ENCODE results near the gene DR1.

DR1 gene

GRCh38 chr1:93338387-93339146 lies 7.1 kb upstream of the DR1 start:
- H3K9me3 ChIP-seq (ENCODE audit: low read length), result no peaks in the 10 kb centered on the region
- no peaks in the 10 kb centered on the region for H3K9me2 ChIP-seq (ENCODE audit: low read depth, low read length)
- no peak overlapping the region for H3K4me2 ChIP-seq (ENCODE audit: low read length)
- no peak overlapping the region for H3K9ac ChIP-seq (ENCODE audit: low read length)
- no peak overlapping the region for H3K4me3 ChIP-seq (ENCODE audit: low read depth, low read length, poor library complexity, severe bottlenecking)
- H4K20me1 ChIP-seq (ENCODE audit: insufficient read depth, low read length), result no peaks in the 10 kb centered on the region
- H3K27me3 ChIP-seq (ENCODE audit: insufficient read depth, low read length), result no peaks in the 10 kb centered on the region
- TF ChIP-seq EZH2 (IDR thresholded peaks at IDR 0.05; ENCODE audit: borderline replicate concordance, low read length) (no peak), CTCF (IDR thresholded peaks at IDR 0.05; ENCODE audit: low read length) (no peak)
- H3F3A ChIP-seq (ENCODE audit: insufficient read depth, low read length), result no peaks in the 10 kb centered on the region; the same call in 1 of the 2 replicates
- H3K4me1 ChIP-seq (ENCODE audit: insufficient read depth, low read length, severe bottlenecking), result peaks cover 13% of the 10 kb centered on the region
- H3K36me3 ChIP-seq (ENCODE audit: insufficient read depth, low read length), result peaks cover 25% of the 10 kb centered on the region
- no peak overlapping the region for H2AFZ ChIP-seq (ENCODE audit: low read length)
- no peak overlapping the region for H3K27ac ChIP-seq (ENCODE audit: low read depth, low read length, poor library complexity, severe bottlenecking)
- H3K79me2 ChIP-seq (ENCODE audit: insufficient read depth, low read length), result 0 out of 2 replicates have a peak, but pooled peaks cover 3% of the 10 kb centered on the region

GRCh38 chr1:93339171-93339697 lies 6.5 kb upstream of the DR1 start:
- no peak overlapping the region for H3K4me2 ChIP-seq (ENCODE audit: low read length)

GRCh38 chr1:93340090-93340489 lies 5.6 kb upstream of the DR1 start:
- Histone ChIP-seq H3K36me3 (ENCODE audit: insufficient read depth, low read length) (peaks cover 25% of the 10 kb centered on the region), H3K79me2 (ENCODE audit: insufficient read depth, low read length) (peaks cover 14% of the 10 kb centered on the region), H3K4me3 (ENCODE audit: low read depth, low read length, poor library complexity, severe bottlenecking) (no peak overlapping the region), H3K9me3 (ENCODE audit: low read length) (no peaks in the 10 kb centered on the region), H4K20me1 (ENCODE audit: insufficient read depth, low read length) (no peaks in the 10 kb centered on the region), H3K9ac (ENCODE audit: low read length) (no peak overlapping the region), H2AFZ (ENCODE audit: low read length) (no peak overlapping the region), H3F3A (ENCODE audit: insufficient read depth, low read length) (no peaks in the 10 kb centered on the region; the same call in 1 of the 2 replicates), H3K4me1 (ENCODE audit: insufficient read depth, low read length, severe bottlenecking) (peaks cover 24% of the 10 kb centered on the region), H3K27me3 (ENCODE audit: insufficient read depth, low read length) (no peaks in the 10 kb centered on the region), H3K9me2 (ENCODE audit: low read depth, low read length) (no peaks in the 10 kb centered on the region), H3K4me2 (ENCODE audit: low read length) (no peak overlapping the region), H3K27ac (ENCODE audit: low read depth, low read length, poor library complexity, severe bottlenecking) (no peak overlapping the region)
- TF ChIP-seq CTCF (IDR thresholded peaks at IDR 0.05; ENCODE audit: low read length) (no peak), EZH2 (IDR thresholded peaks at IDR 0.05; ENCODE audit: borderline replicate concordance, low read length) (no peak)

More at GRCh38 chr1:93339171-93339697, 6.5 kb upstream of the DR1 start:
- no peaks in the 10 kb centered on the region for H3K27me3 ChIP-seq (ENCODE audit: insufficient read depth, low read length)
- no peaks in the 10 kb centered on the region; the same call in 1 of the 2 replicates for H3F3A ChIP-seq (ENCODE audit: insufficient read depth, low read length)
- H3K9ac ChIP-seq (ENCODE audit: low read length), result no peak overlapping the region
- no peak overlapping the region for H2AFZ ChIP-seq (ENCODE audit: low read length)
- no peaks in the 10 kb centered on the region for H3K9me3 ChIP-seq (ENCODE audit: low read length)
- peaks cover 25% of the 10 kb centered on the region for H3K36me3 ChIP-seq (ENCODE audit: insufficient read depth, low read length)
- no peak overlapping the region for H3K27ac ChIP-seq (ENCODE audit: low read depth, low read length, poor library complexity, severe bottlenecking)
- no peaks in the 10 kb centered on the region for H4K20me1 ChIP-seq (ENCODE audit: insufficient read depth, low read length)
- no peaks in the 10 kb centered on the region for H3K9me2 ChIP-seq (ENCODE audit: low read depth, low read length)
- no peak overlapping the region for H3K4me3 ChIP-seq (ENCODE audit: low read depth, low read length, poor library complexity, severe bottlenecking)
- TF ChIP-seq CTCF (IDR thresholded peaks at IDR 0.05; ENCODE audit: low read length), result no peak
- TF ChIP-seq EZH2 (IDR thresholded peaks at IDR 0.05; ENCODE audit: borderline replicate concordance, low read length), result no peak
- peaks cover 8% of the 10 kb centered on the region for H3K79me2 ChIP-seq (ENCODE audit: insufficient read depth, low read length)
- H3K4me1 ChIP-seq (ENCODE audit: insufficient read depth, low read length, severe bottlenecking), result peaks cover 20% of the 10 kb centered on the region
